Glutamatergic neuron (in vitro differentiated cells): ENCODE measurements around the gene CDK6. TPM values are rescaled to one million over a fixed set of nuclear protein-coding genes. Genes with fewer than 3 reads are reported as not detected.
"Not testable (repeated sequence)": the region's sequence is repeated elsewhere in the genome, so short reads cannot be mapped to it uniquely, and the experiment has no call there.

Experiments used
- DNase-seq: peaks from one replicate; pipeline ENCODE4 v3.0.0; 2022
- H3K27ac Mint-ChIP-seq: one replicate; pipeline ENCODE4 v1.8.0; 2020; ENCODE audit warnings: mild to moderate bottlenecking, mixed read lengths, inconsistent platforms; ENCODE audit not compliant: unreplicated experiment
- H3K27me3 Mint-ChIP-seq: one replicate; pipeline ENCODE4 v1.8.0; 2020; ENCODE audit warnings: mild to moderate bottlenecking, moderate library complexity, mixed read lengths, inconsistent platforms; ENCODE audit not compliant: unreplicated experiment
- H3K36me3 Mint-ChIP-seq: one replicate; pipeline ENCODE4 v1.8.0; 2020; ENCODE audit warnings: mild to moderate bottlenecking, mixed read lengths, inconsistent platforms; ENCODE audit not compliant: unreplicated experiment
- H3K4me1 Mint-ChIP-seq: one replicate; pipeline ENCODE4 v1.8.0; 2020; ENCODE audit warnings: mild to moderate bottlenecking, low read depth, mixed read lengths, inconsistent platforms; ENCODE audit not compliant: unreplicated experiment
- H3K4me3 Mint-ChIP-seq: one replicate; pipeline ENCODE4 v1.8.0; 2020; ENCODE audit warnings: mild to moderate bottlenecking, mixed read lengths, inconsistent platforms; ENCODE audit not compliant: unreplicated experiment
- H3K9me3 Mint-ChIP-seq: one replicate; pipeline ENCODE4 v1.8.0; 2020; ENCODE audit warnings: mild to moderate bottlenecking, moderate library complexity, mixed read lengths, inconsistent platforms; ENCODE audit not compliant: unreplicated experiment
- total RNA-seq: library from RNA; stranded (reverse); fragmentation: NEBNext Ultra II Directional; extraction: Animal tissue kit (Norgen Biotek cat#: 25700); gene quantifications from one replicate; pipeline ENCODE4 v1.2.1, GENCODE V29; 2021; ENCODE audit not compliant: unreplicated experiment
- TF ChIP-seq, protein P1 (sequence below): fragments of 200-600 bp; sonication (generic); IDR thresholded peaks from one replicate; pipeline ENCODE4 v1.5.0; 2021; ENCODE audit not compliant: partially characterized antibody, unreplicated experiment

Gene CDK6
- total RNA-seq, 1 donor from 2014 or later: 111 TPM

DNA sequence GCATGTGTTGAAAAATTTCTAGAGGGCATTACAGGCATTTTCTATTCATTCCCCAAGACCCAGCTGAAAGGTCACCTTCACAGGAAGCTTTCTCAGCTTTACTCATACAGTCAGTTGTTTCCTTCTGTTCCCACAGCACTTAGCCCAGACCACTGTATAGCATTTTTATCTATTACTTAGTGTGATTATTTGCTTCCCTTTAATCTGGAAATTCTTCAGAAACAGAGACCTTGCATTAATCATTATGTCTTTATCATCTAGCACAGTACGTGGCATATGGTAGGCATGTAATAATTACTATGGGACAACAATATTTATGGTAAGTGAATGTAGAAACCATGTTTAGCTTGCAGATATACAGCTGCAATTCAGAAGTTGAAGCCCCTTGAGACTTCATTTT, 38.2 kb upstream of the CDK6 start:
- no peaks in the 10 kb centered on the region for H3K9me3 Mint-ChIP-seq
- no peak for DNase-seq
- no peaks in the 10 kb centered on the region for H3K27me3 Mint-ChIP-seq
- H3K36me3 Mint-ChIP-seq: no peaks in the 10 kb centered on the region
- TF ChIP-seq, protein P1, sequence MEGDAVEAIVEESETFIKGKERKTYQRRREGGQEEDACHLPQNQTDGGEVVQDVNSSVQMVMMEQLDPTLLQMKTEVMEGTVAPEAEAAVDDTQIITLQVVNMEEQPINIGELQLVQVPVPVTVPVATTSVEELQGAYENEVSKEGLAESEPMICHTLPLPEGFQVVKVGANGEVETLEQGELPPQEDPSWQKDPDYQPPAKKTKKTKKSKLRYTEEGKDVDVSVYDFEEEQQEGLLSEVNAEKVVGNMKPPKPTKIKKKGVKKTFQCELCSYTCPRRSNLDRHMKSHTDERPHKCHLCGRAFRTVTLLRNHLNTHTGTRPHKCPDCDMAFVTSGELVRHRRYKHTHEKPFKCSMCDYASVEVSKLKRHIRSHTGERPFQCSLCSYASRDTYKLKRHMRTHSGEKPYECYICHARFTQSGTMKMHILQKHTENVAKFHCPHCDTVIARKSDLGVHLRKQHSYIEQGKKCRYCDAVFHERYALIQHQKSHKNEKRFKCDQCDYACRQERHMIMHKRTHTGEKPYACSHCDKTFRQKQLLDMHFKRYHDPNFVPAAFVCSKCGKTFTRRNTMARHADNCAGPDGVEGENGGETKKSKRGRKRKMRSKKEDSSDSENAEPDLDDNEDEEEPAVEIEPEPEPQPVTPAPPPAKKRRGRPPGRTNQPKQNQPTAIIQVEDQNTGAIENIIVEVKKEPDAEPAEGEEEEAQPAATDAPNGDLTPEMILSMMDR: no peak
- no peaks in the 10 kb centered on the region for H3K4me1 Mint-ChIP-seq
- H3K4me3 Mint-ChIP-seq: no peak overlapping the region
- H3K27ac Mint-ChIP-seq: no peak overlapping the region

DNA sequence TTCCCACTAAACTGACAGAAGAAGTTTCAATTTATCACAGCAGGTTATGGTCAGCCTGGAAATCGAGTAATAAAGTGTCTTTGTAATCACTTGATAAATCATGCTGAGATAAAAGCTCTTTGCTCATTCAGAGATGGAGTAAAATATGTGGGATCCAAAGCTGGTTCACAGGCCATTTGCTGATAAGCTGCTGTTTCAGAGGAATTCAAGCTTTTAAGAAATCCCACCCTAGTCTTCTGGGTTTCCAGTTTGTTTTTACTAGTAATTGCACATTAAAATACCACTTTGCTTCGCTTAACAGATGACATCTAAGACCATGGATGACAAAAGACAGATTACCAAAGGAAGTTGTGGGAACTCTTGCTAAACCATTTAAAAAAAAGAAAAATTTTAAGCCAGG, 37.4 kb upstream of the CDK6 start:
- Mint-ChIP-seq H3K4me3 (no peak overlapping the region), H3K4me1 (no peaks in the 10 kb centered on the region), H3K36me3 (no peaks in the 10 kb centered on the region), H3K27ac (no peak overlapping the region), H3K27me3 (no peaks in the 10 kb centered on the region), H3K9me3 (no peaks in the 10 kb centered on the region)
- no peak for DNase-seq
- TF ChIP-seq, protein P1: no peak

DNA sequence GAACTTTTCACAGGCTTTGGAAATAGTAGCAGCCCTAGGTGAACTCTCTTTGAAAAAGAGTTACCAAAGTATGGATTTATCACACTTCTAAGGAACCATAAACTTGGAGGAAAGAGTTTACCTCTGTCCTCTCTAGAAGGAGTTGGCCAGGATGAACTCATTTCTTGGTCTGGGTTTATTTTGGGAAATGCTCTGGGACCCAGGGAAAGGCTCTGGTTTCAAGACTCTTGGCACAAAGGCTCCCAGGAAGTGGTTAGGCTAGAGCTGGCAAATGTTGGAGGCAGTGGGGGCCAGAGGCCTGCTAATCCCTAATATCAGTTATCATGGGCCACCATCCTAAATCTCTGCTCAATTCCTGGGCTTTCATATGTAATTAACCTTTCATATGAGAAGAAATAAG, 36.3 kb upstream of the CDK6 start:
- H3K36me3 Mint-ChIP-seq: no peaks in the 10 kb centered on the region
- H3K27me3 Mint-ChIP-seq: no peaks in the 10 kb centered on the region
- H3K4me1 Mint-ChIP-seq: no peaks in the 10 kb centered on the region
- H3K4me3 Mint-ChIP-seq: no peak overlapping the region
- H3K27ac Mint-ChIP-seq: no peak overlapping the region
- TF ChIP-seq, protein P1: no peak
- no peak for DNase-seq
- no peaks in the 10 kb centered on the region for H3K9me3 Mint-ChIP-seq

DNA sequence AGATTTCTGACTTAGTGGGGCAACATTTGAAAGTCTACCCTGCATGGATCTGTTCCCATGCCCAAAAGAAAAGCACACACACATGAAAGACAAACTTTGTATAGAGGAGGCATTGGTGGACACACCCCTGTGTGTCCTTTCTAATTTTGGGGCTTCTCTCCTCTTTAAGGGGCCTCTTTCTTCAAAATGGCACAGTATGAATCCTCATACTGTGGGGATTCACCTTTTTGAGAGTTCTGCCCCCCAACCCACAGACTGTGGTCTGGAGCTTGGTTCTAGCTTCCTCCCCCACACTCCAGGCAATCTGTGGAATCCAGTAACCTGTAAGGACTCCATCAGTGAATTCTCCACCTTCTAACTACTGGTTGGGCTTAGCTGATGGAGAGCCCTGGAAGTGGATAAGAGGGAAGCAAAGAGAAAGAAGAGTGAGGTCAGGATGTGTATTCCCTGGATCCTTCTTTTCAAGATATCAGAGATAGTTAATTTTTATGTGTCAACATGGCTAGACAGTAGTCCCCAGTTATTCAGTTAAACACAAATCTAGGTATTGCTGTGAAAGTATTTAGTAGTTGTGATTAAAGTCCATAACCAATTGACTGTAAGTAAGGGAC, 32.4 kb upstream of the CDK6 start:
- H3K36me3 Mint-ChIP-seq: no peaks in the 10 kb centered on the region
- TF ChIP-seq, protein P1: no peak
- DNase-seq: no peak
- no peaks in the 10 kb centered on the region for H3K4me1 Mint-ChIP-seq
- H3K9me3 Mint-ChIP-seq: no peaks in the 10 kb centered on the region
- H3K27me3 Mint-ChIP-seq: no peaks in the 10 kb centered on the region
- H3K27ac Mint-ChIP-seq: no peak overlapping the region
- H3K4me3 Mint-ChIP-seq: no peak overlapping the region

DNA sequence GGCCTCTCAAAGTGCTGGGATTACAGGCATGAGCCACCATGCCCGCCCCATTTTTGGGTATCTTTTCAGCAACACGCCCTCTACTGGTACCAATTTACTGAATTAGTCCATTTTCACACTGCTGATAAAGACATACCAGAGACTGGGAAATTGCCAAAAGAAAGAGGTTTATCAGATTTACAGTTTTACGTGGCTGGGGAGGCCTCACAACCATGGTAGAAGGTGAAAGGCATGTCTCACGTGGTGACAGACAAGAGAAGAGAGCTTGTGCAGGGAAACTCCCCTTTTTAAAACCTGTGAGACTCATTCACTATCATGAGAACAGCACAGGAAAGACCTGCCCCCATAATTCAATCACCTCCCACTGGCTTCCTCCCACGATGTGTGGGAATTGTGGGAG, 27.8 kb upstream of the CDK6 start:
- H3K27ac Mint-ChIP-seq, H3K27me3 Mint-ChIP-seq, H3K4me1 Mint-ChIP-seq, DNase-seq, H3K9me3 Mint-ChIP-seq, H3K4me3 Mint-ChIP-seq, H3K36me3 Mint-ChIP-seq: not testable (repeated sequence)
- TF ChIP-seq, protein P1: peak; percentile 29
